Smooth muscle cell (in vitro differentiated cells): ENCODE measurements around the gene DDC. TPM values are rescaled to one million over a fixed set of nuclear protein-coding genes. Genes with fewer than 3 reads are reported as not detected.

Source experiments
- DNase-seq: peaks from one replicate; lab custom pipeline; 2025; ENCODE audit not compliant: unreplicated experiment; lab: John Stamatoyannopoulos, UW
- H2AFZ ChIP-seq: fragments of 200-600 bp; sonication (generic); 2 replicates; pipeline ENCODE4 v1.6.0; 2016; ENCODE audit warnings: antibody characterized with exemption, low read depth, mild to moderate bottlenecking
- H3F3A ChIP-seq: fragments of 200-600 bp; sonication (generic); 2 replicates; pipeline ENCODE4 v1.6.0; 2017; ENCODE audit warnings: antibody characterized with exemption, low read depth
- H3K27ac ChIP-seq: fragments of 200-600 bp; sonication (generic); 2 replicates; pipeline ENCODE4 v1.5.1; 2016; ENCODE audit warnings: low read depth, mild to moderate bottlenecking
- H3K27me3 ChIP-seq: fragments of 200-600 bp; sonication (generic); 2 replicates; pipeline ENCODE4 v1.6.1; 2016; ENCODE audit warnings: low read depth, mild to moderate bottlenecking
- H3K36me3 ChIP-seq: fragments of 200-600 bp; sonication (generic); 2 replicates; pipeline ENCODE4 v1.5.1; 2016; ENCODE audit warnings: low read depth
- H3K4me1 ChIP-seq: fragments of 200-600 bp; sonication (generic); 2 replicates; pipeline ENCODE4 v1.5.1; 2016; ENCODE audit warnings: low read depth
- H3K4me2 ChIP-seq: fragments of 200-600 bp; sonication (generic); 2 replicates; pipeline ENCODE4 v1.6.0; 2016; ENCODE audit warnings: mild to moderate bottlenecking
- H3K4me3 ChIP-seq: fragments of 200-600 bp; sonication (generic); 2 replicates; pipeline ENCODE4 v1.5.1; 2016; ENCODE audit warnings: mild to moderate bottlenecking
- H3K79me2 ChIP-seq: fragments of 200-600 bp; sonication (generic); 2 replicates; pipeline ENCODE4 v1.6.0; 2016; ENCODE audit warnings: low read depth, mild to moderate bottlenecking
- H3K9ac ChIP-seq: fragments of 200-600 bp; sonication (generic); 2 replicates; pipeline ENCODE4 v1.6.0; 2016; ENCODE audit warnings: low read depth
- H3K9me3 ChIP-seq: fragments of 200-600 bp; sonication (generic); replicated peaks from 2 replicates; pipeline ENCODE4 v1.5.1; 2016; ENCODE audit warnings: low read depth
- H4K20me1 ChIP-seq: fragments of 200-600 bp; sonication (generic); 2 replicates; pipeline ENCODE4 v1.6.0; 2016; ENCODE audit warnings: low read depth
- WGBS: methylation state at CpG from one replicate; pipeline ENCODE4 v1.1.7; 2016; ENCODE audit warnings: low lambda C conversion rate; 5-methylcytosine and 5-hydroxymethylcytosine counted together
- polyA plus RNA-seq: library from polyadenylated mRNA; unstranded; fragments of >200 nt; fragmentation: Nextera tagmentation; extraction: Ambion mirVana; gene quantifications from 2 replicates; pipeline ENCODE4 v1.2.1, GENCODE V29; 2016
- total RNA-seq: library from RNA; depleted of rRNA; stranded (reverse); fragments of >200 nt; gene quantifications from 2 replicates; pipeline ENCODE4 v1.2.3, GENCODE V29; 2014
- TF ChIP-seq, protein P1 (sequence below): fragments of 200-600 bp; sonication (generic); IDR thresholded peaks from 2 replicates; pipeline ENCODE4 v1.5.1; 2017; ENCODE audit warnings: borderline replicate concordance, mild to moderate bottlenecking, antibody characterized with exemption; ENCODE audit not compliant: insufficient read depth, poor library complexity, severe bottlenecking

DDC gene
- total and polyA plus RNA-seq, 2 experiments from 2014 or later, result not detected

DNA sequence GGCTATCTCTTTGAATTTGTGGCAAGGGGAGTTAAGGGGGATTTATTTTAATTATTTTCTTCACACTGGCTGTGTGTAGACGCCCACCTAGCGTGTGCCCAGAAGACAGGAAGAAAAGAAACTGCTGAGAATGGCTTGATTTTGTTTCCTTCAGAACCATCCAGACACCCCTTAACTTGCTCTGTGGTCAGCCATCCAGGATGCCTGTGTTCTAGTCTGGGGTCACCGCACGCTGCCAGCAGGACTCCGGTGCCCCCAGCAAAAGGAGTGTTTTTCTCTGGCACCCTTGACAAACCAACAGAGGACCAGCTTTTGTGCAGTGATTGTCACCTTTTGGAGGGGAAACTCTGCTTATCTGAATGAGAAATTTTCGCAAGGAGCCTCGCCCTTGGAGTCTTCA is 5.3 kb downstream of the DDC start:
- no peaks in the 10 kb centered on the region for H3K79me2 ChIP-seq
- 98% methylated on average over 7 of the region's 7 CpGs for WGBS

DNA sequence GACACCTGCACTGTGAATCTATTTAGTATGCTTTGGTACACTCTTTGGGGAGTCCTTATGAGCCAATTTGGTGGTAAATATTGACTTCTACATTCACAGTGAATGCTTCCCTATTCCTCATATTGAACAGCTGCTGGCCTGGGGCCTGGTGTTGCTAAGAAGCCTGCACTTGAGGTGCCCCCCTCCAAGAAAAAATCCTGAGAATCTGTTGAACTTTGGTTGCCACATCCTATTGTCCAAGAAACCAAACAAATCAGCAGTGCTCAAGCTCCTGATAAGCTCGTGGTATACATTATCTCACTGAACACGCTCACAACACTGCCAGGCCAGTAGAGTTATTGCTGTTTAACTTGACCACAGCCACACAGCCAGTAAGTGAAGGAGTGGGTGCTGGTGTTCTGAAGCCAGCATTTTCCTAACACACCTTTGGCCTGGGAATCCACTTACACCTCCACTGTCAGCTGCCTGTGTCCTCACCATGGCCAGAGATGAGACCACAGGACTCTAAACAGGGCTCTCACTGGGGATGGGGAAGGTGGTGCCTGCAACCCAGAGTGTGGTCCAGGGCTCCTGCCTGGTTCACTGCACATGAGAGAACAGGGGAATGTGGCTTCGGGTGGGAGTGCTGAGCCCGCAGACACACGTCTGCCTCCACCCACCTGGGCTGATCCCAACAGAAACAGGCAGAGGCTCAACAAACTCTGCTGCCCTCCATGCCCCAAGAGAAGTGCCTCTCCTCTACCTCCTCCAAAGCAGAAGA is 6.7 kb downstream of the DDC start:
- Histone ChIP-seq H3K9me3 (no peaks in the 10 kb centered on the region), H3K4me2 (no peak overlapping the region), H3K4me1 (peaks cover 6% of the 10 kb centered on the region), H3F3A (no peaks in the 10 kb centered on the region), H3K27ac (no peak overlapping the region), H3K79me2 (no peaks in the 10 kb centered on the region), H2AFZ (no peak overlapping the region), H3K27me3 (peaks cover 14% of the 10 kb centered on the region), H4K20me1 (no peaks in the 10 kb centered on the region), H3K4me3 (no peak overlapping the region), H3K9ac (no peak overlapping the region), H3K36me3 (no peaks in the 10 kb centered on the region)
- DNase-seq, result no peak
- TF ChIP-seq, protein P1, sequence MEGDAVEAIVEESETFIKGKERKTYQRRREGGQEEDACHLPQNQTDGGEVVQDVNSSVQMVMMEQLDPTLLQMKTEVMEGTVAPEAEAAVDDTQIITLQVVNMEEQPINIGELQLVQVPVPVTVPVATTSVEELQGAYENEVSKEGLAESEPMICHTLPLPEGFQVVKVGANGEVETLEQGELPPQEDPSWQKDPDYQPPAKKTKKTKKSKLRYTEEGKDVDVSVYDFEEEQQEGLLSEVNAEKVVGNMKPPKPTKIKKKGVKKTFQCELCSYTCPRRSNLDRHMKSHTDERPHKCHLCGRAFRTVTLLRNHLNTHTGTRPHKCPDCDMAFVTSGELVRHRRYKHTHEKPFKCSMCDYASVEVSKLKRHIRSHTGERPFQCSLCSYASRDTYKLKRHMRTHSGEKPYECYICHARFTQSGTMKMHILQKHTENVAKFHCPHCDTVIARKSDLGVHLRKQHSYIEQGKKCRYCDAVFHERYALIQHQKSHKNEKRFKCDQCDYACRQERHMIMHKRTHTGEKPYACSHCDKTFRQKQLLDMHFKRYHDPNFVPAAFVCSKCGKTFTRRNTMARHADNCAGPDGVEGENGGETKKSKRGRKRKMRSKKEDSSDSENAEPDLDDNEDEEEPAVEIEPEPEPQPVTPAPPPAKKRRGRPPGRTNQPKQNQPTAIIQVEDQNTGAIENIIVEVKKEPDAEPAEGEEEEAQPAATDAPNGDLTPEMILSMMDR, result no peak
- WGBS, result 59% methylated on average over 5 of the region's 5 CpGs

More for the DNA sequence above, 5.3 kb downstream of the DDC start:
- Histone ChIP-seq H3K27ac (no peak overlapping the region), H3K4me1 (peaks cover 6% of the 10 kb centered on the region), H3K4me2 (no peak overlapping the region), H3K27me3 (peaks cover 22% of the 10 kb centered on the region), H3F3A (no peaks in the 10 kb centered on the region), H3K36me3 (no peaks in the 10 kb centered on the region), H3K4me3 (no peak overlapping the region), H3K9ac (no peak overlapping the region), H2AFZ (no peak overlapping the region), H3K9me3 (no peaks in the 10 kb centered on the region), H4K20me1 (no peaks in the 10 kb centered on the region)
- TF ChIP-seq, protein P1, result no peak
- DNase-seq, result no peak

DNA sequence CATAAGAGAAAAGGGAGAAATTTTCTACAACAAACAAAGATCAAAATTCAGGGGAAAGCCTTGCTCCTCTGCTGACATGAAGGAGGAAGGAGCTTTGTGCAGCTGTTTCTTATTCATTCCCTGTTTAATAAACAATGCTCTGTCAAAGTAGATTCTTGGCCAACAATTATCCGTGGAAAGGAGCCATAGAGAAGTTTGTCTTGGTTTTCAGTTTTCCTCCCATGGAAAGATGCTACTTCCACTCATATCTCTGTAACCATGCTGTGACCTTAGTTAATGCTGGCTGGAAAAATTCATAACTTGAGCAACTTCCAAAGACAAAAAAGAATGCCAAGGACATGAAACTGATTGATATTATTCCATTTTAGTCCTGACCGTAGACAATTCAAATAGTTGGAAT is 8.1 kb downstream of the DDC start:
- TF ChIP-seq, protein P1, result no peak
- WGBS, result 94% methylated on average over 2 of the region's 2 CpGs

More for the DNA sequence above, 8.1 kb downstream of the DDC start:
- no peak overlapping the region for H2AFZ ChIP-seq
- H3K9ac ChIP-seq, result no peak overlapping the region
- no peak overlapping the region for H3K4me3 ChIP-seq
- no peaks in the 10 kb centered on the region for H3K36me3 ChIP-seq
- peaks cover 6% of the 10 kb centered on the region for H3K4me1 ChIP-seq
- H3F3A ChIP-seq, result no peaks in the 10 kb centered on the region
- no peaks in the 10 kb centered on the region for H3K9me3 ChIP-seq
- no peaks in the 10 kb centered on the region for H4K20me1 ChIP-seq
- H3K79me2 ChIP-seq, result no peaks in the 10 kb centered on the region
- H3K4me2 ChIP-seq, result no peak overlapping the region
- DNase-seq, result no peak
- H3K27ac ChIP-seq, result no peak overlapping the region
- H3K27me3 ChIP-seq, result peaks cover 14% of the 10 kb centered on the region
